A549 treated with RU486 at 1 μM for 4 hours (cell line): ENCODE results near the gene MCCC1. TPM values are rescaled to one million over a fixed set of nuclear protein-coding genes. Genes with fewer than 3 reads are reported as not detected.

Experiments
- total RNA-seq: library from RNA; stranded (reverse); fragments of 200-300 nt; extraction: Qiagen RNA extraction; gene quantifications from 5 replicates; pipeline ENCODE4 v1.2.3, GENCODE V29; 2022; ENCODE audit warnings: low read depth

Gene MCCC1
- 6.4 to 9.5 TPM (median 7.0 TPM) in 5 replicates for total RNA-seq

GRCh38 chr3:183099026-183099837, at the start of gene MCCC1:
MCCC1 (minus strand) TSS chr3:183099496; CDS start chr3:183099440, 56 bp downstream.

GRCh38 chr3:182980204-182981037, 118.9 kb downstream of the MCCC1 start, which contains the start of gene DCUN1D1:
DCUN1D1 (minus strand) TSS chr3:182980538; CDS start chr3:182980489, 49 bp downstream.

Other genes starting within 250 kb of the MCCC1 start
- gene DCUN1D1, start 119.0 kb downstream of the MCCC1 start, total RNA-seq: 8.1 to 18.6 TPM (median 18.0 TPM) in 5 replicates
- 0.10 to 0.30 TPM (median 0.16 TPM) in 5 replicates for gene LAMP3, start 63.2 kb upstream of the MCCC1 start, total RNA-seq
- 13.3 to 23.3 TPM (median 21.8 TPM) in 5 replicates for gene B3GNT5, start 153.8 kb upstream of the MCCC1 start, total RNA-seq